Endothelial cell of umbilical vein (primary cell): ENCODE data around the gene DNTT. TPM values are rescaled to one million over a fixed set of nuclear protein-coding genes. Genes with fewer than 3 reads are reported as not detected.

ENCODE experiments used
- Bru-seq: library from RNA; stranded (reverse); fragments of 400-500 nt; gene quantifications from one replicate; lab custom pipeline; 2021; lab: Mats Ljungman, UMichigan
- BruChase-seq, 2 experiments: library from RNA; stranded (reverse); fragments of 400-500 nt; gene quantifications; one replicate each; lab custom pipeline; 2021; lab: Mats Ljungman, UMichigan
- BruUV-seq: library from RNA; stranded (reverse); fragments of 400-500 nt; replicated peaks from 2 replicates; lab custom pipeline; 2021; lab: Mats Ljungman, UMichigan
- CTCF ChIA-PET: fragments of 300-600, 350-600 bp; sonication (Branson Sonifier 250); formaldehyde crosslinking; loops from one replicate; lab custom pipeline; 2021; ENCODE audit warnings: antibody characterized with exemption, inconsistent platforms; lab: Charles Lee
- POLR2A ChIA-PET: fragments of 300-600, 350-600 bp; sonication (Branson Sonifier 250); formaldehyde crosslinking; loops from one replicate; lab custom pipeline; 2021; ENCODE audit warnings: antibody characterized with exemption, inconsistent platforms; lab: Charles Lee
- DNase-seq: peaks from one replicate; pipeline ENCODE4 v3.0.0-alpha.2; 2011; ENCODE audit warnings: low read depth, low spot score
- FAIRE-seq: peaks from 2 replicates; lab custom pipeline; 2011; peaks lifted over from hg19 to GRCh38; lab: Jason Lieb, UNC
- H2AFZ ChIP-seq: 2 replicates; pipeline ENCODE4 v1.6.0; 2012; ENCODE audit warnings: low read depth, low read length, control low read depth, inconsistent platforms
- H3K27ac ChIP-seq: 2 replicates; pipeline ENCODE4 v1.5.1; 2011; ENCODE audit warnings: low read depth, mild to moderate bottlenecking, control low read depth, low read length, moderate library complexity; ENCODE audit not compliant: insufficient read depth
- H3K27me3 ChIP-seq, 2 experiments: 2 replicates each; pipeline versions ENCODE4 v1.6.0 to v1.6.1; 2011; ENCODE audit warnings: low read length in 2 of 2, mixed read lengths in 1 of 2; ENCODE audit not compliant: control insufficient read depth in 2 of 2, insufficient read depth in 2 of 2
- H3K36me3 ChIP-seq, 2 experiments: 2 replicates in 1 of 2; 3 replicates in 1 of 2; pipeline ENCODE4 v1.5.1; 2011; ENCODE audit warnings: low read length in 2 of 2, mild to moderate bottlenecking in 1 of 2, moderate library complexity in 1 of 2; ENCODE audit not compliant: control insufficient read depth in 2 of 2, insufficient read depth in 2 of 2; ENCODE audit errors: extremely low read depth in 1 of 2
- H3K4me1 ChIP-seq: 3 replicates; pipeline ENCODE4 v1.5.1; 2011; ENCODE audit warnings: mild to moderate bottlenecking, low read length; ENCODE audit not compliant: control insufficient read depth, insufficient read depth; ENCODE audit errors: extremely low read depth
- H3K4me2 ChIP-seq: 2 replicates; pipeline ENCODE4 v1.6.1; 2011; ENCODE audit warnings: low read length, control low read depth, mixed read lengths; ENCODE audit not compliant: insufficient read depth
- H3K4me3 ChIP-seq, 3 experiments: fragments of 200-600 bp in 1 of 3; sonication (generic), shearing (Covaris generic) in 1 of 3; replicated peaks in 1 of 3; 2 replicates each; pipeline ENCODE4 v1.5.1; 2011 to 2016; ENCODE audit warnings: control low read depth in 3 of 3, low read length in 3 of 3, mild to moderate bottlenecking in 2 of 3, inconsistent platforms in 1 of 3, low read depth in 1 of 3, moderate library complexity in 1 of 3; ENCODE audit not compliant: insufficient read depth in 1 of 3
- H3K79me2 ChIP-seq: 2 replicates; pipeline ENCODE4 v1.6.0; 2012; ENCODE audit warnings: low read length, inconsistent platforms; ENCODE audit not compliant: control insufficient read depth, insufficient read depth
- H3K9ac ChIP-seq: replicated peaks from 2 replicates; pipeline ENCODE3; 2011; ENCODE audit warnings: low read length, control low read depth; ENCODE audit not compliant: insufficient read depth; ENCODE audit errors: extremely low read depth
- H3K9me1 ChIP-seq: replicated peaks from 3 replicates; pipeline ENCODE4 v1.6.0; 2011; ENCODE audit warnings: mild to moderate bottlenecking, low read length; ENCODE audit not compliant: control insufficient read depth, insufficient read depth; ENCODE audit errors: extremely low read depth
- H3K9me3 ChIP-seq: replicated peaks from 2 replicates; pipeline ENCODE4 v1.5.1; 2012; ENCODE audit warnings: low read length, inconsistent platforms; ENCODE audit not compliant: control insufficient read depth, insufficient read depth
- H4K20me1 ChIP-seq: replicated peaks from 2 replicates; pipeline ENCODE3; 2011; ENCODE audit warnings: mild to moderate bottlenecking, low read length; ENCODE audit not compliant: control insufficient read depth, insufficient read depth; ENCODE audit errors: extremely low read depth
- CTCF ChIP-seq, 2 donors: IDR thresholded peaks; 1 replicate in 1 of 2; 2 replicates in 1 of 2; pipeline ENCODE4 v1.5.1; 2011; ENCODE audit warnings: low read length in 2 of 2, mild to moderate bottlenecking in 2 of 2, moderate library complexity in 2 of 2, control low read depth in 1 of 2, inconsistent platforms in 1 of 2, low read depth in 1 of 2; ENCODE audit not compliant: insufficient read depth in 1 of 2; ENCODE audit errors: extremely low read depth in 1 of 2
- EZH2 ChIP-seq: IDR thresholded peaks from 2 replicates; pipeline ENCODE4 v1.6.1; 2012; ENCODE audit warnings: borderline replicate concordance, low read depth, mild to moderate bottlenecking, moderate library complexity, low read length, inconsistent platforms; ENCODE audit not compliant: severe bottlenecking
- FOS ChIP-seq: IDR thresholded peaks from 2 replicates; pipeline ENCODE4 v1.6.1; 2011; ENCODE audit warnings: mild to moderate bottlenecking, low read length, moderate library complexity, borderline replicate concordance; ENCODE audit not compliant: insufficient read depth
- GATA2 ChIP-seq: IDR thresholded peaks from 2 replicates; pipeline ENCODE4 v1.7.0; 2011; ENCODE audit warnings: low read depth, mild to moderate bottlenecking, moderate library complexity, mixed read lengths, low read length; ENCODE audit not compliant: insufficient read length, insufficient read depth
- JUN ChIP-seq: IDR thresholded peaks from 2 replicates; pipeline ENCODE4 v1.6.1; 2011; ENCODE audit warnings: borderline replicate concordance, low read depth; ENCODE audit not compliant: insufficient read length, insufficient read depth
- MAX ChIP-seq: IDR thresholded peaks from 2 replicates; pipeline ENCODE4 v1.6.1; 2011; ENCODE audit not compliant: insufficient read depth, insufficient read length
- MYC ChIP-seq: IDR thresholded peaks from one replicate; pipeline ENCODE4 v1.6.1; 2011; ENCODE audit warnings: mild to moderate bottlenecking, low read depth, low read length
- POLR2A ChIP-seq: IDR thresholded peaks from 2 replicates; pipeline ENCODE4 v1.6.1; 2012; ENCODE audit warnings: low read depth, mild to moderate bottlenecking, control low read depth, low read length
- POLR2AphosphoS5 ChIP-seq: IDR thresholded peaks from 2 replicates; pipeline ENCODE4 v1.6.1; 2012; ENCODE audit warnings: low read depth, mild to moderate bottlenecking, control low read depth, low read length, moderate library complexity; ENCODE audit not compliant: insufficient read depth
- dilution Hi-C: fragments of 300-500 bp; cut with MboI; formaldehyde crosslinking; loops from one replicate; pipeline ENCODE4 v1.15.0; 2019; ENCODE audit warnings: low sequenced_read_pairs; ENCODE audit not compliant: extremely low pct_ligation_motif_present
- intact Hi-C: fragments of 100-400 bp; cut with micrococcal nuclease; formaldehyde crosslinking; loops from one replicate; pipeline ENCODE4 v1.10.0; 2022
- long read RNA-seq: library from polyadenylated mRNA; stranded (forward); transcript quantifications from one replicate; pipeline ENCODE4 v2.0.0, GENCODE V29; 2021
- polyA minus RNA-seq, 3 experiments: library from RNA; depleted of rRNA, polyadenylated mRNA; stranded (reverse); fragments of >200 nt; gene quantifications; 1 replicate in 1 of 3; 2 replicates in 2 of 3; pipeline ENCODE4 v1.2.3, GENCODE V29; 2011
- polyA plus RNA-seq, 4 experiments: library from polyadenylated mRNA; depleted of rRNA in 3 of 4; stranded (reverse) in 3 of 4; unstranded in 1 of 4; fragments of >200 nt; gene quantifications; 2 replicates each; pipeline versions ENCODE4 v1.2.1 to v1.2.3, GENCODE V29; 2011 to 2012; ENCODE audit warnings: missing spikeins in 1 of 4
- total RNA-seq: library from RNA; stranded (reverse); gene quantifications from 2 replicates; pipeline ENCODE4 v1.2.3, GENCODE V29; 2021

DNTT gene
- total RNA-seq (not detected in 2 replicates), polyA plus RNA-seq (not detected in 2 replicates), polyA minus RNA-seq (not detected in 2 replicates), Bru-seq, nascent RNA (not detected), BruChase-seq, experiment 1, labeled RNA remaining after a 6-hour chase (not detected), BruChase-seq, experiment 2, labeled RNA remaining after a 2-hour chase (not detected)
- polyA plus RNA-seq (2011; cell fraction: cytosol; rRNA removed), result not detected in 2 replicates
- not detected in 2 replicates for polyA plus RNA-seq (2011; cell fraction: nucleus; rRNA removed)
- polyA plus RNA-seq (2012), result not detected in 2 replicates
- polyA minus RNA-seq (2011; cell fraction: cytosol; rRNA and poly(A)+ RNA removed), result not detected
- not detected in 2 replicates for polyA minus RNA-seq (2011; cell fraction: nucleus; rRNA and poly(A)+ RNA removed)
- long read RNA-seq, result 0 reads

GRCh38 chr10:96304230-96304629, at the start of gene DNTT:
Gene DNTT (plus strand): TSS chr10:96304434. CDS start chr10:96304498, 64 bp downstream.
- Histone ChIP-seq H2AFZ (no peak within 1 kb of the TSS), H3K27me3 (peaks cover 2 to 6% of the 10 kb centered on the region in 2 experiments), H3K27ac (no peak within 1 kb of the TSS), H4K20me1 (no peaks in the 10 kb centered on the region), H3K4me2 (no peak within 1 kb of the TSS), H3K4me3 (no peak within 1 kb of the TSS), H3K9ac (no peak within 1 kb of the TSS), H3K4me1 (no peaks in the 10 kb centered on the region), H3K79me2 (no peaks in the 10 kb centered on the region), H3K9me1 (no peaks in the 10 kb centered on the region), H3K36me3 (no peaks in the 10 kb centered on the region), H3K9me3 (no peaks in the 10 kb centered on the region)
- intact Hi-C loops, result no loop called here
- dilution Hi-C loops, result no loop called here
- ChIA-PET CTCF (interaction anchor here (1.0 kb wide), 1 partner anchor 287 kb away, joined by 3 read pairs; no protein-coding TSS in a partner anchor), POLR2A (no interaction called here)
- no TSS peak for BruUV-seq
- DNase-seq (no peak), FAIRE-seq (no peak)
- no peak for TF ChIP-seq MYC
- TF ChIP-seq MAX, result no peak
- no peak for TF ChIP-seq POLR2AphosphoS5
- TF ChIP-seq FOS, result no peak
- TF ChIP-seq JUN, result no peak
- no peak for TF ChIP-seq CTCF (IDR thresholded peaks at IDR 0.05; ENCODE audit: extremely low read depth in 1 of 2, insufficient read depth in 1 of 2, low read depth in 1 of 2, low read length in 2 of 2)
- TF ChIP-seq GATA2, result no peak
- TF ChIP-seq EZH2, result no peak
- no peak for TF ChIP-seq POLR2A
